GM10266 (cell line): ENCODE results near the gene PKD2L2.
"Not testable (repeated sequence)": the region's sequence is repeated elsewhere in the genome, so short reads cannot be mapped to it uniquely, and the experiment has no call there.

Source experiments
- DNase-seq: peaks from one replicate; pipeline ENCODE4 v3.0.0; 2012; ENCODE audit errors: extremely low spot score
- CTCF ChIP-seq: IDR thresholded peaks from 2 replicates; pipeline ENCODE4 v1.5.1; 2012; ENCODE audit warnings: mild to moderate bottlenecking, low read depth; ENCODE audit not compliant: control insufficient read depth, insufficient read depth; ENCODE audit errors: missing control alignments

PKD2L2 gene

GRCh38 chr5:137856916-137857862 lies 32.1 kb upstream of the PKD2L2 start:
- no peak for TF ChIP-seq CTCF
- DNase-seq, result no peak

DNA sequence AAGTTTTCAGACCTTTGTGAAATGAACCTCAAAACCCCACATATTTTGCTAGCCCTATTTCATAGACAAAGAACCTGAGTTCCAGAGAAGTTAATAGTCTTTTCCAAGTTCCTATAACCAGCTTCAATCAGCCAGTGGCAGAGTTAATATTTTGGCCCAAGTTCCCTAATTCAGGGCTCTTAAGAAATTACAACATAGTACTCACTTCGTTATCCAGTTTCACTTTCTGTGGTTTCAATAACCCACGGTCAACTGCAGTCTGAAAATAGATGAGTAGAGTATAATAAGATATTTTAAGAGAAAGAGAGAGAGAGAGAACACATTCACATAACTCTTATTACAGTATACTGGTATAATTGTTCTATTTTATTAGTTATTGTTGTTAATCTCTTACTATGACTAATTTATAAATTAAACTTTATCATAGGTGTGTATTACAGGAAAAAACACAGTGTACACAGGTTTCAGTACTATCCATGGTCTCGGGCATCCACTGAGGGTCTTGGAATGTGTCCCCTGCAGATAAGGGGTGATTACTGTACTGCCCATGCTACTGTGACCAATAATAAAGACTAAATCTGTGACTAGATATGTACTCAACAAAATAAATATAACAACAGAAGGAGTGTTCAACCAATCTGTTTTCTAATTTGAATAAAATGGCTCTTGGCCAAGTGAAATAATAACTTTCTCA lies 30.9 kb upstream of the PKD2L2 start:
- no peak for TF ChIP-seq CTCF
- peak; percentile 21 for DNase-seq

DNA sequence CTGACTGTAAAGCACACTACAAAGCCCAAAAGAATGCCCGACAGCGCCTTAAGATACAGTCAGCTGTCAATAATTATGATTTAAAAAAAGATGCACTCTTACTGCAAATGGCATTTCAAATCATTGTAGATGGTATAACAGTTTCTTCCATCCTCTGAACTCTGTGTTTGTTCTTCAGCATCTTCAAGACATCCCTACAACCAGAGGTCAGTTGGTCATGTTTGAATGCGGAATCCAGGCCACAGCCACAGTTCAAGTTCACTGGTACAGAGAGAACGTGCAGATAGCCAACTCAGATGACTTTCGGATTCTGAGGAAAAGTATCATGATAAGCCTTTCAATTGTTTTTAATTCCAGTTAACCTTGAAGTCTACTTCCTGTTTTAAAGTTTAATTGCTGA lies 30.3 kb upstream of the PKD2L2 start:
- no peak for TF ChIP-seq CTCF
- no peak for DNase-seq

- no peak for DNase-seq
- TF ChIP-seq CTCF, result no peak
These were observed 27.0 kb upstream of the PKD2L2 start for GRCh38 chr5:137862251-137862650.

DNA sequence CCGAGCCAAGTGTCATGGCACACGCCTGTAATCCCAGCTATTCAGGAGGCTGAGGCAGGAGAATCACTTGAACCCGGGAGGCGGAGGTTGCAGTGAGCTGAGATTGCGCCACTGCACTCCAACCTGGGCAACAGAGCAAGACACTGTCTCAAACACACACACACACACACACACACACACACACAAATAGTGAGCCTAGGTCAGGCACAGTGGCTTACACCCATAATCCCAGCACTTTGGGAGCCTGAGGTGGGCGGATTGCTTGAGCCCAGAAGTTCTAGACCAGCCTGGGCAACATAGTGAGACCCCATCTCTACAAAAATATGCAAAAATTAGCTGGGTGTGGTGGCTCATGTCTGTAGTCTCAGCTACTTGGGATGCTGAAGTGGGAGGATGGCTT lies 25.6 kb upstream of the PKD2L2 start:
- not testable (repeated sequence) for DNase-seq

DNA sequence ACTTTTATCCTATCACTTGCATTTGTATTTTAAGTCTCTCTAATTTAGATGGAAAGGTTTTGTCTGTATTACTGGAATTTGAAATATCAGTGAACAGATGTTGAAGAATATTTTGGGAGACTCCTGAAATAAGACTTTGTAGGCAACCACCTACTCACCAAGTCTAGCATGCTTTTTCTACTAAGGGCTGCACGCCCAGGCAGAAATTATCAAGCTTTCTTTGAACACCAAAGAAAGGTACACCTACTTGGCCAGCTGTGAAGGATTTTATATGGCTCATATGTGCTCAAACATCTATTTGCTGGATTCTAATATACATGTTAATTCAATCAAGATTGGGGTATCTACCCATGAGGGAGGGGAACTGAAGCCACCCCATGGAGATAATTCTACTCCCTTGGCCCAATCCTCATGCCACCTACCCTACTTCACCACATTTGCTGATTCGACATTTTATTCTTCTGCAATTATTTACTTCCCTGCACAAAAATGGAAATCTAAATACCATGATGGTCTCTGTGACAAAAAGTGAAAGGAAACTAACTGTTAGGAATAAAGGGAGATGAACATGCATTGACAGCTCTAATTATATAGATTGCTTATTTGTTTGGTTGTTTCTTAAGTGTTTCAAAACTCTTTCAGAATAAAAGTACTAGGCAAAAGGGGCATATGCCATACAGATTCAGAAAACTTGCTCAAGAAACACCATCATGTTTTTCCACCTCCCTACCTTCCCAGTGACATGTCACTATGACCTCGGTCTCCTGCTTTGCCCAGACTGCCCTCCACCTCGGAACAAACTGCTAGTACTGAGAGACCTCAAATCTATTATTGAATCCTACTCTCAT lies 22.5 kb upstream of the PKD2L2 start:
- TF ChIP-seq CTCF, result no peak
- DNase-seq, result no peak

- no peak for TF ChIP-seq CTCF
- DNase-seq, result no peak
These were observed 21.6 kb upstream of the PKD2L2 start, which contains the start of gene MYOT for GRCh38 chr5:137867664-137868063. Gene MYOT, plus strand, starts transcription at chr5:137867860. Its CDS starts 2,792 bp downstream, at chr5:137870652.
